EH (cell line): ENCODE results near the gene SLC6A5.

Experiments
- DNase-seq: peaks from one replicate; pipeline ENCODE4 v3.0.0-alpha.2; 2015; ENCODE audit warnings: low read depth

SLC6A5 gene

GRCh38 chr11:20669820-20670684 lies 70.6 kb downstream of the SLC6A5 start:
- no peak for DNase-seq

- no peak for DNase-seq
Measured at GRCh38 chr11:20670932-20671403, 71.6 kb downstream of the SLC6A5 start.

DNA sequence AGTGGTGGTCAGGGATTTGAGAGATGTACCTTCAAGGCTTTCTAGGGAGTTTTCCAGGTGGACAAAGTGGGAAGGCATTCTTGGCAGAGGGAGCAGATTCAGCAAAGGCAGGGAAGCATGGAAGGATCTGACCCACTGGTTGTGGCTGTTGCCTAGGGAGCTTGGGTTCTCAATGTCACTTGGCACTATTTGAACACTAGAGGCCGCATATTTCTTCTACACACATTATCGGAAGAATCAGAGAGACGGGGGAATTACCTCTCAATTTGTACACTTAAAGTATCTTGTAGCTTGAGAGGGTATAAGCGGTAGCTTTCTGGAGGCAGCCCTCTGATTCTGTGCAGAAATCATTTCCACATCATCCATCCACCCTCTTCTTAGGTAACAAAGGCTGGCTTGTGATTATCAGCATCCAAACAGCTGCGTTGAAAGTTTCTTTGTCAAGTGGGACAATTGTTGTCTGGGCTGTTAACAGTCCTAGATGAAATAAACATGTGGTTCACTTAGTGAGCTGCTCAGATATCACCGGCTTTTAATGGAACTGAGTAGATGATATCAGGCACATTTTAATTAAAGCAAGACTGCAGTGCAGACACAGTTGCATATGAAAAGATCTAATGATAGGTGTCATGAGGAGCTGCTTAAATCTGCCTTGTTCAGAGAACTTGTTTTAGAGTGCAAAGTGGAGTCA lies 72.6 kb downstream of the SLC6A5 start:
- DNase-seq, result peak; percentile 1

GRCh38 chr11:20672575-20672974 lies 73.2 kb downstream of the SLC6A5 start:
- DNase-seq, result no peak

GRCh38 chr11:20676658-20677057 lies 77.2 kb downstream of the SLC6A5 start:
- DNase-seq, result no peak

DNA sequence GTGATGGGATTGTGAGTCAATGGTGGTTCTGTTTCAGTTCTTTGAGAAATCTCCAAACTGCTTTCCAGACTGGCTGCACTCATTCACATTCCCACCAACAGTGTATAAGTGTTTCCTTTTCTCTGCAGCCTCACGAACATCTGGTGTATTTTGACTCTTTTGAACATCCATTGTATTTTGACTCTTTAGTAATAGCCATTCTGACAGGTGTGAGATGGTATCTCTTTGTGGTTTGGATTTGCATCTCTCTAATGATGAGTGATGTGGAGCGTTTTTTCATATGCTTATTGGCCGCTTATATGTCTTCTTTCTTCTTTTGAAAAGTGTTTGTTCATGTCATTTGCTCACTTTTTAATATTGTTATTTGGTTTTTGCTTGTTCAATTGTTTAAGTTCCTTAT lies 89.4 kb downstream of the SLC6A5 start:
- DNase-seq, result no peak

GRCh38 chr11:20707876-20708275 lies 108.5 kb downstream of the SLC6A5 start:
- DNase-seq, result no peak
